ENCODE measurements around the gene TLR2. TPM values are rescaled to one million over a fixed set of nuclear protein-coding genes. Genes with fewer than 3 reads are reported as not detected.

Gene TLR2
- total RNA-seq, 1 experiment from 2014 or later = 0.90 TPM

- no peak for TF ChIP-seq CTCF (conservative IDR thresholded peaks at IDR 0.05)
- Mint-ChIP-seq H3K4me1 (peaks cover 11% of the 10 kb centered on the region in 2 experiments), H3K27ac (no peak overlapping the region), H3K36me3 (ENCODE audit: insufficient read depth in 1 of 3, low read depth in 3 of 3) (peaks cover 22 to 27% (median 27%) of the 10 kb centered on the region in 3 experiments), H3K4me3 (peak overlapping the region; percentile 58 to 83), H3K9me3 (peaks cover 29 to 44% of the 10 kb centered on the region in 2 experiments), H3K27me3 (ENCODE audit: low read depth) (peaks cover 56% of the 10 kb centered on the region)
- peaks cover 20% of the 10 kb centered on the region for H3K27me3 ChIP-seq (ENCODE audit: insufficient read depth, low read length)
- H3K23me2 ChIP-seq (ENCODE audit: insufficient read length, low read depth, low read length, poor library complexity, severe bottlenecking) = peaks cover 15% of the 10 kb centered on the region
- no peaks in the 10 kb centered on the region; the same call in 1 of the 2 replicates for H3K4me1 ChIP-seq (ENCODE audit: insufficient read depth, low read length)
- H2BK20ac ChIP-seq (ENCODE audit: low read depth, low read length, poor library complexity, severe bottlenecking) = no peak overlapping the region
- H2BK12ac ChIP-seq (ENCODE audit: insufficient read length, low read depth, low read length) = no peak overlapping the region
- H3K56ac ChIP-seq (ENCODE audit: insufficient read length, low read depth, low read length) = no peak overlapping the region
- H4K91ac ChIP-seq (ENCODE audit: insufficient read length, low read depth, low read length) = no peak overlapping the region
- no peak for DNase-seq
- H2AFZ ChIP-seq (ENCODE audit: low read length) = peak overlapping the region; percentile 83
- no CpG with 5 or more reads among the region's 9 CpGs for WGBS (ENCODE audit: extremely low coverage, insufficient read length, low lambda C conversion rate)
- no peak overlapping the region for H3K9ac ChIP-seq (ENCODE audit: extremely low read depth, insufficient read length, low read length)
- H3K4ac ChIP-seq (ENCODE audit: low read depth, low read length) = no peak overlapping the region
- no peak overlapping the region for H3K18ac ChIP-seq (ENCODE audit: insufficient read length, low read depth, low read length)
- H3K4me2 ChIP-seq (ENCODE audit: insufficient read depth, insufficient read length, low read length) = peak overlapping the region; percentile 81
- no peak overlapping the region for H2BK120ac ChIP-seq (ENCODE audit: low read depth, low read length, poor library complexity, severe bottlenecking)
- H3K79me2 ChIP-seq (ENCODE audit: insufficient read depth, low read length) = no peaks in the 10 kb centered on the region
- H2BK15ac ChIP-seq (ENCODE audit: low read depth, low read length) = no peak overlapping the region
- no peak overlapping the region for H4K8ac ChIP-seq (replicated peaks; ENCODE audit: insufficient read length, low read depth, low read length)
- H3K27ac ChIP-seq (ENCODE audit: insufficient read length, low read depth, low read length) = no peak overlapping the region
- H3K14ac ChIP-seq (ENCODE audit: insufficient read depth, low read length) = no peak overlapping the region
- no peaks in the 10 kb centered on the region for H3K79me1 ChIP-seq (ENCODE audit: insufficient read depth, low read depth, low read length, poor library complexity, severe bottlenecking)
- H4K5ac ChIP-seq (ENCODE audit: insufficient read length, low read depth, low read length) = no peak overlapping the region
- H2AK5ac ChIP-seq (ENCODE audit: insufficient read length, low read length) = no peak overlapping the region
- H4K20me1 ChIP-seq (ENCODE audit: control insufficient read depth, insufficient read depth, insufficient read length) = no peaks in the 10 kb centered on the region
- H3K23ac ChIP-seq (ENCODE audit: insufficient read length, low read depth, low read length) = no peak overlapping the region
- H3T11ph ChIP-seq (ENCODE audit: low read length) = no peak overlapping the region
- H3K9me3 ChIP-seq (ENCODE audit: control insufficient read depth, low read depth, low read length) = peaks cover 16% of the 10 kb centered on the region
- no peak overlapping the region for H2BK5ac ChIP-seq (ENCODE audit: insufficient read length, low read length)
Observed at GRCh38 chr4:153684971-153685371, 891 bp downstream of the TLR2 start.
